ENCODE measurements around the gene RARA. TPM values are rescaled to one million over a fixed set of nuclear protein-coding genes. Genes with fewer than 3 reads are reported as not detected.
A peak's percentile ranks its signal among the peaks of the same experiment; 100 is the strongest.

RARA gene
- total RNA-seq, 4 donors from 2014 or later, result 18.5 to 41.8 (median 28.5) TPM

DNA sequence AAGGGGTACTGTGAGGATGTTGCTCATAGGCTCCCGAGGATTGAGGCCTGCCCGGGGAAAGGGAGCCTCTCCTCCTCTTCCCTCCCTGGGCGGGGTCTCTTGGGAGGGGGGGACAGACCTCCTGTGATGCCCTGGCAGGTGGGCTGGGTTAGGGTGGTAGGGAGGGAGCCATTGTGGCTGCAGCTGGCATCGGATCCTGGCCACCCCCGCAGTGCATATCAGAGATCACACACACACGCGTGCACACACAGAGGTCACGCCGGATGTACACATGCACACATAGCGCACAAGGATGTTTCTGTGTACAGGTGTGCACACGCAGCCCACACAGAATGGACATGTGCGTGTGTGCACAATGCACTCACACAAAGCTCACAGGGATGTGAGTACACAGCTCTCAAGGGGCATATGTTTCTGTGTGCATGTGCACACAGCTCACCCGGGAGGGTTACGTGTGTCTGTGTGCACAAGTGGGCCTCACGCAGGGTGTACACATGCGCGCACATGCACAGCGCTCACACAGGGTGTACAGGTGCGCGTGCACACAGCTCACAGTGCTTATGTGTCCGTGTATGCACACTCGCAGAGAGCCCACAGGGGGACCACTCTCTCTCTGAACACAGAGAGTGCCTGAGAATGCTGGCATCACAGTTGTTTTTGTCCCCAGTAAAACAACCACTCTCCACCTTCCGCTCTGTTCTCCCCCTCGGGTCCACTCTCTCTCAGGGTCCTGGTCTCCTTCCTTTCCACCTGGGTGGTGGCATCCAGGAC, 53.1 kb downstream of the RARA start:
- Histone ChIP-seq H3K4me3 (peak overlapping the region; percentile 31 to 58), H3K27me3 (peaks cover 16% of the 10 kb centered on the region), H3K4me1 (peaks cover 0 to 43% (median 5%) of the 10 kb centered on the region in 3 donors), H3K9me3 (no peaks in the 10 kb centered on the region), H3K27ac (no peak overlapping the region), H3K36me3 (no peaks in the 10 kb centered on the region)
- TF ChIP-seq, protein P1, sequence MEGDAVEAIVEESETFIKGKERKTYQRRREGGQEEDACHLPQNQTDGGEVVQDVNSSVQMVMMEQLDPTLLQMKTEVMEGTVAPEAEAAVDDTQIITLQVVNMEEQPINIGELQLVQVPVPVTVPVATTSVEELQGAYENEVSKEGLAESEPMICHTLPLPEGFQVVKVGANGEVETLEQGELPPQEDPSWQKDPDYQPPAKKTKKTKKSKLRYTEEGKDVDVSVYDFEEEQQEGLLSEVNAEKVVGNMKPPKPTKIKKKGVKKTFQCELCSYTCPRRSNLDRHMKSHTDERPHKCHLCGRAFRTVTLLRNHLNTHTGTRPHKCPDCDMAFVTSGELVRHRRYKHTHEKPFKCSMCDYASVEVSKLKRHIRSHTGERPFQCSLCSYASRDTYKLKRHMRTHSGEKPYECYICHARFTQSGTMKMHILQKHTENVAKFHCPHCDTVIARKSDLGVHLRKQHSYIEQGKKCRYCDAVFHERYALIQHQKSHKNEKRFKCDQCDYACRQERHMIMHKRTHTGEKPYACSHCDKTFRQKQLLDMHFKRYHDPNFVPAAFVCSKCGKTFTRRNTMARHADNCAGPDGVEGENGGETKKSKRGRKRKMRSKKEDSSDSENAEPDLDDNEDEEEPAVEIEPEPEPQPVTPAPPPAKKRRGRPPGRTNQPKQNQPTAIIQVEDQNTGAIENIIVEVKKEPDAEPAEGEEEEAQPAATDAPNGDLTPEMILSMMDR (IDR thresholded peaks at IDR 0.05), result no peak
- TF ChIP-seq EP300 (IDR thresholded peaks at IDR 0.05), result no peak
- TF ChIP-seq POLR2AphosphoS5 (IDR thresholded peaks at IDR 0.05), result no peak
- TF ChIP-seq POLR2A (IDR thresholded peaks at IDR 0.05), result no peak
- no peak for ATAC-seq
- 66 to 69% methylated on average over 9 to 13 of the region's 24 CpGs for WGBS, 2 donors (ENCODE audit: low coverage in 1 of 2)

DNA sequence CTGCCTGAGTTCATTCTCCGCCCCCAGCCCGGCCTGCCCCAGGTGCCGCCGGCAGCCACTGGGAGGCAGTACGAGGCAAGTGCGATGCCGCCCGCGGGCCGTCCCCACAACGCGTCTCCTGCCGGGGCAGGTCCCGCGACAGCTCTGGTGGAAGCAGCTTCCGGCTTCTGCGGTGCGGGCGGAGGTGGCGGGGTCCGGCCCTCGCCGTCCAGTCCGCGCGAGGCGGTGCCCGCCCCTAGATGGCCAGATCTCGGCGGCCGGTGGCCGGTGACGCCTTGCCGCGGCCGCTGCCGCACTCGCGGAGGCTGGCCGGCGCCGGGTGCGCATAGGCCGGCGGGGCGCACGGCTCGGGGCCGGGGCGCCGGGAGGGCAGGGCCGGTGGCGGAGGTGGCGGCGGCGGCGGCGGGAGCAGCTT, 53.7 kb downstream of the RARA start:
- H3K4me3 ChIP-seq, result peak overlapping the region; percentile 31 to 58
- 0% methylated on average over 1 of the region's 58 CpGs; no CpG with 5 or more reads in 1 of the 2 donors for WGBS, 2 donors (ENCODE audit: low coverage in 1 of 2)
- TF ChIP-seq, protein P1 (IDR thresholded peaks at IDR 0.05), result peak in 3 of 4 experiments; percentile 19 to 68 (median 47)
- TF ChIP-seq POLR2A (IDR thresholded peaks at IDR 0.05), result no peak
- peak overlapping the region in 1 of 4 donors; percentile 36 for H3K27ac ChIP-seq
- H3K36me3 ChIP-seq, result no peaks in the 10 kb centered on the region
- no peaks in the 10 kb centered on the region for H3K9me3 ChIP-seq
- H3K4me1 ChIP-seq, result peaks cover 0 to 37% (median 5%) of the 10 kb centered on the region in 3 donors
- ATAC-seq, result peak; percentile 57
- H3K27me3 ChIP-seq, result peaks cover 16% of the 10 kb centered on the region

DNA sequence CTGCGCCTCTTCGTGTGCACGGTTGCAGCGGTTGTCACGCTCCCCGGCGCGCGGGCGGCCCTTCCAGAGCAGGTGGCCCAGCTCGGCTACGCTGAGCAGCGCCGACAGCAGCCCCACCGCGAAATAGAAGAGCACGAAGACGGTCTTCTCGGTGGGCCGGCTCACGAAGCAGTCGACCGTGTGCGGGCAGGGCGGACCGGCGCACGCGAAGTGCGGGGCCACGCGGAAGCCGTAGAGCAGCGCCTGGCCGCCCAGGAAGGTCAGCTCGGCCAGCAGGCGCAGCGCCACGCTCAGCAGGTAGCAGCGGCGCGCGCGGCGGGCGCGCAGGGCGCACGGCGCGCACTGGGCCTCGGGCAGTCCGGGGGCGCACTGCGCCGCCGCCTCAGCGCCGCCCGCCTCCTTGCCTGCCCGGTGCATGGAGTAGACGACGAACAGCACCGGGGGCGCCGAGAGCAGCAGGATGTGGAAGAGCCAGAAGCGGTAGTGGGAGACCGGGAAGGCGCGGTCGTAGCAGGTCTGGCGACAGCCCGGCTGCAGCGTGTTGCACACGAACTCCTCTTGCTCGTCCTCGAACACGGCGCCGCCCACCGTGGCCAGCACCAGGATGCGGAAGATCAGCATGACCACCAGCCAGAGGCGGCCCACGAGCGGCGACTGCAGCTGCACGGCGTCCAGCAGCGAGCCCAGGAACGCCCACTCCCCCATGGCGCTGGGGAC, 54.3 kb downstream of the RARA start:
- H3K27me3 ChIP-seq, result peaks cover 16% of the 10 kb centered on the region
- TF ChIP-seq POLR2AphosphoS5 (IDR thresholded peaks at IDR 0.05) (no peak), POLR2A (IDR thresholded peaks at IDR 0.05) (no peak), EP300 (IDR thresholded peaks at IDR 0.05) (no peak)
- TF ChIP-seq, protein P1 (IDR thresholded peaks at IDR 0.05), result no peak
- H3K4me1 ChIP-seq, result peaks cover 0 to 32% (median 5%) of the 10 kb centered on the region in 3 donors
- ATAC-seq, result peak; percentile 11
- H3K27ac ChIP-seq, result peak overlapping the region in 1 of 4 donors; percentile 36
- WGBS, 2 donors (ENCODE audit: low coverage in 1 of 2), result 0% methylated on average over 2 of the region's 91 CpGs; no CpG with 5 or more reads in 1 of the 2 donors
- H3K4me3 ChIP-seq, result peak overlapping the region; percentile 31 to 58
- H3K9me3 ChIP-seq, result no peaks in the 10 kb centered on the region
- no peaks in the 10 kb centered on the region for H3K36me3 ChIP-seq

DNA sequence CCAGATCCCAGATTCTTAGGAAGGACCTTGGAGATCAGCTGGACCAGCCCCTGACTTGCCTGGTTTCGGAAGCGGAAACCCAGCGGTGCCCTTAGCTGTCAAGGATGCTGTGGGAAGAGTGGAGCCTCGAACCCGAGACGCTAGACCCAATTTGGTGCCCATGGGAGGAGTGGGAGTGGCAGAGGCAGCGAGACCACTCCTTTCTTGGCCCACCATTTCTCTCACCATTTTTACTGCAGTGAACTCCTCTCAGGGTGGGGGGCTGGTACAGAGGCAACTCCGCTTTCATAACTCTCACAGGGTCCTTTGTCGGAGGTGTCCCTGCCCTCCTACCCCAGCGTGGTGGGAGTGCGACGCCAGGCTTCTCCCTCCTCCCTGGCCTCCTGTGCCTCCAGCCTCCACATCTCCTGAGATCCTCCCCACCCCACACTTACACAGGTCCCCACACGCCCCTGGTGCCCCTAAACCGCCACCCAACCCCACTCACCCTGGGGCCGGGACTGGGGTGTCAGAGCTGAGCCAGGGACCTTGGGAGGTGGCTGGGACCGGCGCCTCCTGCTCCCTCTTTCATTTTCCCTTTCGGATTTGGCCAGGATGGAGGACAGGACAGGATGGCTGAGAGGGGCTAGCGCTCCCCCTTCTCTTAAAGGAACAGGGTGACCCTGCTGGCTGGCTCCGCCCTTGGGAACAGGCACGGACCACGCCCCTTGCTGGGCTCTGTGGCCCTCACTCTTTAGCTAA, 55.3 kb downstream of the RARA start, which contains the start of gene GJD3:
TSS of gene GJD3 (minus strand) at position 617 of the 741 bp plus-strand sequence. CDS start 922 bp downstream, outside the sequence.
- H3K27me3 ChIP-seq, result peaks cover 16% of the 10 kb centered on the region
- no peak for TF ChIP-seq EP300 (IDR thresholded peaks at IDR 0.05)
- no peak for TF ChIP-seq POLR2A (IDR thresholded peaks at IDR 0.05)
- TF ChIP-seq POLR2AphosphoS5 (IDR thresholded peaks at IDR 0.05), result no peak
- TF ChIP-seq, protein P1 (IDR thresholded peaks at IDR 0.05), result no peak
- WGBS, 2 donors (ENCODE audit: low coverage in 1 of 2), result 22 to 70% methylated on average over 2 to 6 of the region's 22 CpGs
- no peaks in the 10 kb centered on the region for H3K36me3 ChIP-seq
- peak within 1 kb of the TSS in 1 of 4 donors; percentile 47 for H3K27ac ChIP-seq
- peaks cover 0 to 22% (median 5%) of the 10 kb centered on the region in 3 donors for H3K4me1 ChIP-seq
- peak within 1 kb of the TSS; percentile 31 to 58 for H3K4me3 ChIP-seq
- no peak for ATAC-seq
- no peaks in the 10 kb centered on the region for H3K9me3 ChIP-seq

Measured in gastroesophageal sphincter (tissue), 4 donors.